MM.1S (cell line): ENCODE data around the gene GLRX2.

Experiments used
- EZH2phosphoT487 ChIP-seq: fragments of 300-600 bp; sonication (generic); IDR thresholded peaks from 2 replicates; pipeline ENCODE4 v1.6.1; 2018; ENCODE audit warnings: antibody characterized with exemption, low read length
- TF ChIP-seq, protein P1 (sequence below): fragments of 300-600 bp; sonication (generic); IDR thresholded peaks from 2 replicates; pipeline ENCODE4 v1.5.1; 2016; ENCODE audit warnings: antibody characterized with exemption, low read length, mixed read lengths

GRCh38 chr1:193066606-193067005 is 38.6 kb downstream of the GLRX2 start:
- TF ChIP-seq, protein P1, sequence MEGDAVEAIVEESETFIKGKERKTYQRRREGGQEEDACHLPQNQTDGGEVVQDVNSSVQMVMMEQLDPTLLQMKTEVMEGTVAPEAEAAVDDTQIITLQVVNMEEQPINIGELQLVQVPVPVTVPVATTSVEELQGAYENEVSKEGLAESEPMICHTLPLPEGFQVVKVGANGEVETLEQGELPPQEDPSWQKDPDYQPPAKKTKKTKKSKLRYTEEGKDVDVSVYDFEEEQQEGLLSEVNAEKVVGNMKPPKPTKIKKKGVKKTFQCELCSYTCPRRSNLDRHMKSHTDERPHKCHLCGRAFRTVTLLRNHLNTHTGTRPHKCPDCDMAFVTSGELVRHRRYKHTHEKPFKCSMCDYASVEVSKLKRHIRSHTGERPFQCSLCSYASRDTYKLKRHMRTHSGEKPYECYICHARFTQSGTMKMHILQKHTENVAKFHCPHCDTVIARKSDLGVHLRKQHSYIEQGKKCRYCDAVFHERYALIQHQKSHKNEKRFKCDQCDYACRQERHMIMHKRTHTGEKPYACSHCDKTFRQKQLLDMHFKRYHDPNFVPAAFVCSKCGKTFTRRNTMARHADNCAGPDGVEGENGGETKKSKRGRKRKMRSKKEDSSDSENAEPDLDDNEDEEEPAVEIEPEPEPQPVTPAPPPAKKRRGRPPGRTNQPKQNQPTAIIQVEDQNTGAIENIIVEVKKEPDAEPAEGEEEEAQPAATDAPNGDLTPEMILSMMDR: no peak
- no peak for TF ChIP-seq EZH2phosphoT487
